Measurements from ENCODE around the gene CPSF4.

DNA sequence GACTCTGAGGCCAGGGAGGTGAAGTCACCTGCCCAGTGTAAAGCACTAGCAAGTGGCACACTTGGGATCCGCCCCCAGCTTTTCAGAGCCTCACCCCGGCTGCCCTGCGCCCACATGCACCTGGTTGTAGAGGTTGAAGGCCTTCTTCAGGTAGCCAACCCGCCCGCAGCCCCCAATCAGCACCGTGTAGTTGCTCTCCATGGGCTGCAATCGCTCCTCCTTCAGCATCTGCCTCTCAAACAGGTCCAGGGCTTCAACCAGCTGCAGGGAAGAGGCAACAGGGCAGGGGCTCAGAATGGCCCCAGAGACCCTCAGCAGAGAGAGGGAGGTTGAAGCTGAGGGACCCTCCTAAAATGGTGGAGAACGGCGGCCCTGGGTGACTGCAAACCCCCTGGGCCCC is 5.6 kb upstream of the CPSF4 start:
- TF ChIP-seq, protein P1, sequence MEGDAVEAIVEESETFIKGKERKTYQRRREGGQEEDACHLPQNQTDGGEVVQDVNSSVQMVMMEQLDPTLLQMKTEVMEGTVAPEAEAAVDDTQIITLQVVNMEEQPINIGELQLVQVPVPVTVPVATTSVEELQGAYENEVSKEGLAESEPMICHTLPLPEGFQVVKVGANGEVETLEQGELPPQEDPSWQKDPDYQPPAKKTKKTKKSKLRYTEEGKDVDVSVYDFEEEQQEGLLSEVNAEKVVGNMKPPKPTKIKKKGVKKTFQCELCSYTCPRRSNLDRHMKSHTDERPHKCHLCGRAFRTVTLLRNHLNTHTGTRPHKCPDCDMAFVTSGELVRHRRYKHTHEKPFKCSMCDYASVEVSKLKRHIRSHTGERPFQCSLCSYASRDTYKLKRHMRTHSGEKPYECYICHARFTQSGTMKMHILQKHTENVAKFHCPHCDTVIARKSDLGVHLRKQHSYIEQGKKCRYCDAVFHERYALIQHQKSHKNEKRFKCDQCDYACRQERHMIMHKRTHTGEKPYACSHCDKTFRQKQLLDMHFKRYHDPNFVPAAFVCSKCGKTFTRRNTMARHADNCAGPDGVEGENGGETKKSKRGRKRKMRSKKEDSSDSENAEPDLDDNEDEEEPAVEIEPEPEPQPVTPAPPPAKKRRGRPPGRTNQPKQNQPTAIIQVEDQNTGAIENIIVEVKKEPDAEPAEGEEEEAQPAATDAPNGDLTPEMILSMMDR (conservative IDR thresholded peaks at IDR 0.05 in 1 of 2, IDR thresholded peaks at IDR 0.05 in 1 of 2; ENCODE audit: low read depth in 1 of 2, low read length in 2 of 2): no peak
- TF ChIP-seq EZH2 (IDR thresholded peaks at IDR 0.05; ENCODE audit: low read length, missing control alignments): no peak

Measured in fibroblast of lung (primary cell).